K562 (cell line): ENCODE data around the gene CCT5. TPM values are rescaled to one million over a fixed set of nuclear protein-coding genes. Genes with fewer than 3 reads are reported as not detected.

ENCODE experiments used
- ARID2 ChIP-seq: fragments of 450-650 bp; IDR thresholded peaks from 2 replicates; pipeline ENCODE4 v1.6.1; 2017; ENCODE audit warnings: antibody characterized with exemption, mild to moderate bottlenecking
- CBX5 ChIP-seq: IDR thresholded peaks from 2 replicates; pipeline ENCODE4 v1.6.1; 2014; ENCODE audit warnings: low read depth, borderline replicate concordance
- GTF2A2 ChIP-seq: IDR thresholded peaks from 2 replicates; pipeline ENCODE4 v1.6.1; 2016; ENCODE audit warnings: mild to moderate bottlenecking, missing genetic modification characterization, missing compliant biosample characterization
- KLF16 ChIP-seq: IDR thresholded peaks from 2 replicates; pipeline ENCODE4 v1.6.1; 2016; ENCODE audit warnings: antibody characterized with exemption
- MAFF ChIP-seq: IDR thresholded peaks from 2 replicates; pipeline ENCODE4 v1.6.1; 2012; ENCODE audit warnings: low read length, improper control_type of control experiment
- MCM5 ChIP-seq: fragments of 450-650 bp; IDR thresholded peaks from 2 replicates; pipeline ENCODE4 v1.6.1; 2016; ENCODE audit warnings: low read depth
- MEF2D ChIP-seq: conservative IDR thresholded peaks from 2 replicates; pipeline ENCODE4 v1.6.1; 2016; ENCODE audit warnings: low read depth, missing genetic modification characterization, missing compliant biosample characterization
- NCOR1 ChIP-seq: fragments of 450-650 bp; IDR thresholded peaks from 2 replicates; pipeline ENCODE4 v1.6.1; 2016; ENCODE audit warnings: mild to moderate bottlenecking, moderate library complexity
- OTX1 ChIP-seq: fragments of 450-650 bp; formaldehyde crosslinking; IDR thresholded peaks from 2 replicates; pipeline ENCODE4 v1.4.0; 2022; ENCODE audit warnings: mild to moderate bottlenecking
- PHF8 ChIP-seq: fragments of 200-600 bp; sonication (generic); IDR thresholded peaks from 2 replicates; pipeline ENCODE4 v1.6.1; 2012; ENCODE audit warnings: mixed run types, mild to moderate bottlenecking, inconsistent platforms, low read length, moderate library complexity, borderline replicate concordance
- PHTF2 ChIP-seq: fragments of 250-450 bp; sonication (Bioruptor Pico); IDR thresholded peaks from 2 replicates; pipeline ENCODE4 v1.5.0; 2021; ENCODE audit warnings: mild to moderate bottlenecking
- POLR2A ChIP-seq: fragments of 450-650 bp; conservative IDR thresholded peaks from 2 replicates; pipeline ENCODE4 v1.6.1; 2016
- SAP30 ChIP-seq: fragments of 200-600 bp; sonication (generic); IDR thresholded peaks from 2 replicates; pipeline ENCODE4 v1.6.1; 2012; ENCODE audit warnings: borderline replicate concordance, low read depth, mild to moderate bottlenecking, moderate library complexity, low read length, control low read depth, inconsistent platforms; ENCODE audit not compliant: insufficient read depth, poor library complexity, severe bottlenecking
- SREBF1 ChIP-seq: fragments of 150-350 bp; IDR thresholded peaks from 2 replicates; pipeline ENCODE4 v1.6.1; 2014; ENCODE audit warnings: antibody characterized with exemption, low read depth, low read length, borderline replicate concordance
- TBL1XR1 ChIP-seq, 2 experiments: IDR thresholded peaks; 2 replicates each; pipeline ENCODE4 v1.6.1; 2012; ENCODE audit warnings: improper control_type of control experiment in 2 of 2, low read length in 2 of 2, mild to moderate bottlenecking in 1 of 2
- TCF7 ChIP-seq: sonication (generic); IDR thresholded peaks from 2 replicates; pipeline ENCODE4 v1.6.1; 2016; ENCODE audit warnings: antibody characterized with exemption, borderline replicate concordance
- ZNF224 ChIP-seq: sonication (generic); formaldehyde crosslinking; IDR thresholded peaks from 2 replicates; pipeline ENCODE4 v1.8.0; 2022; ENCODE audit warnings: mild to moderate bottlenecking, missing genetic modification reagents
- ZNF253 ChIP-seq: fragments of 250-450 bp; sonication (Bioruptor Pico); conservative IDR thresholded peaks from 2 replicates; pipeline ENCODE4 v1.6.1; 2021; ENCODE audit warnings: mild to moderate bottlenecking
- polyA plus RNA-seq, 8 experiments: library from polyadenylated mRNA; depleted of rRNA in 4 of 8; stranded (reverse) in 5 of 8; unstranded in 3 of 8; fragments of >200 nt; fragmentation: Nextera tagmentation in 2 of 8; fragmentation: Illumina TruSeq in 1 of 8; extraction: Ambion mirVana in 2 of 8; extraction: Trizol in 1 of 8; gene quantifications; 2 replicates each; pipeline versions ENCODE4 v1.2.1 to v1.2.3, GENCODE V29; 2011 to 2014; ENCODE audit warnings: inconsistent platforms in 1 of 8, missing spikeins in 1 of 8
- total RNA-seq, 7 experiments: library from RNA; depleted of rRNA in 6 of 7; stranded (reverse); fragments of >200 nt in 6 of 7; fragmentation: Illumina TruSeq in 2 of 7; extraction: Trizol in 2 of 7; gene quantifications; 2 replicates each; pipeline versions ENCODE4 v1.2.1 to v1.2.3, GENCODE V29; 2011 to 2021; ENCODE audit warnings: low replicate concordance in 1 of 7
- TF ChIP-seq, protein P1 (sequence below), 3 experiments: fragments of 200-800 bp in 1 of 3; fragments of 250-450 bp in 1 of 3; fragments of 450-650 bp in 1 of 3; sonication (Bioruptor Pico) in 1 of 3; sonication (Bioruptor generic) in 1 of 3; formaldehyde crosslinking in 1 of 3; IDR thresholded peaks; 2 replicates each; pipeline versions ENCODE4 v1.6.1 to v1.8.0; 2016 to 2022; ENCODE audit warnings: mild to moderate bottlenecking in 2 of 3, missing genetic modification characterization in 2 of 3, missing compliant biosample characterization in 1 of 3, moderate library complexity in 1 of 3
- TF ChIP-seq, protein P2 (sequence below): fragments of 450-650 bp; formaldehyde crosslinking; IDR thresholded peaks from 2 replicates; pipeline ENCODE4 v1.4.0; 2022; ENCODE audit warnings: mild to moderate bottlenecking, moderate library complexity
- TF ChIP-seq, protein P3 (sequence below): fragments of 450-650 bp; IDR thresholded peaks from 2 replicates; pipeline ENCODE4 v1.6.1; 2016
- TF ChIP-seq, protein P4 (sequence below): fragments of 150-350 bp; IDR thresholded peaks from 2 replicates; pipeline ENCODE4 v1.6.1; 2014; ENCODE audit warnings: low read depth, mild to moderate bottlenecking, low read length, borderline replicate concordance

CCT5 gene
- total and polyA plus RNA-seq, 9 of the 15 experiments (the other 6 are each of a cell fraction or from before 2014, with no cell fraction given), result 782 to 1,606 (median 1,153) TPM

DNA sequence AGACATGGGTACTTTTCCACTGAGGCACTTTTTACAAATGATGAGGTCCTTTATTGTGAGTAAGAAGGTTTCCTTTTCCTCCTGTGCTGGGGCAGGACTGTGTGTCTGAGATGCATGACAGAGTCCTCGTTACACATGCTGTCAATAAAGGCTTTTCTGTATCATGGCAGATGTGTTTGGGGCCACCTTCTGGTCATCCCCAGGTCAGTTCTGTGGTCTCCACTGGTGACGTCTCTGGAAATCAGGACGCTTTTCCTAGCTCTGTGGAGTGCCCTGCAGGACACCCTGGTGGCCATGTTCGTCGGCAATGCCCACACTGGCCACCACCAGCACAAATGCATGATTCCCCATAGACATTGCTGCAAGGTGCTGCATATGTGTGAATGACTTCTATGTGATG is 54.9 kb downstream of the CCT5 start (continued):
- TF ChIP-seq TBL1XR1 (IDR thresholded peaks at IDR 0.05; ENCODE audit: low read length in 2 of 2), result no peak
- no peak for TF ChIP-seq KLF16
- no peak for TF ChIP-seq ARID2
- TF ChIP-seq ZNF253 (CRISPR knock-in tag), result no peak
- no peak for TF ChIP-seq GTF2A2 (tag)
- no peak for TF ChIP-seq ZNF224 (CRISPR knock-in tag)
- TF ChIP-seq NCOR1, result no peak
- TF ChIP-seq, protein P1, sequence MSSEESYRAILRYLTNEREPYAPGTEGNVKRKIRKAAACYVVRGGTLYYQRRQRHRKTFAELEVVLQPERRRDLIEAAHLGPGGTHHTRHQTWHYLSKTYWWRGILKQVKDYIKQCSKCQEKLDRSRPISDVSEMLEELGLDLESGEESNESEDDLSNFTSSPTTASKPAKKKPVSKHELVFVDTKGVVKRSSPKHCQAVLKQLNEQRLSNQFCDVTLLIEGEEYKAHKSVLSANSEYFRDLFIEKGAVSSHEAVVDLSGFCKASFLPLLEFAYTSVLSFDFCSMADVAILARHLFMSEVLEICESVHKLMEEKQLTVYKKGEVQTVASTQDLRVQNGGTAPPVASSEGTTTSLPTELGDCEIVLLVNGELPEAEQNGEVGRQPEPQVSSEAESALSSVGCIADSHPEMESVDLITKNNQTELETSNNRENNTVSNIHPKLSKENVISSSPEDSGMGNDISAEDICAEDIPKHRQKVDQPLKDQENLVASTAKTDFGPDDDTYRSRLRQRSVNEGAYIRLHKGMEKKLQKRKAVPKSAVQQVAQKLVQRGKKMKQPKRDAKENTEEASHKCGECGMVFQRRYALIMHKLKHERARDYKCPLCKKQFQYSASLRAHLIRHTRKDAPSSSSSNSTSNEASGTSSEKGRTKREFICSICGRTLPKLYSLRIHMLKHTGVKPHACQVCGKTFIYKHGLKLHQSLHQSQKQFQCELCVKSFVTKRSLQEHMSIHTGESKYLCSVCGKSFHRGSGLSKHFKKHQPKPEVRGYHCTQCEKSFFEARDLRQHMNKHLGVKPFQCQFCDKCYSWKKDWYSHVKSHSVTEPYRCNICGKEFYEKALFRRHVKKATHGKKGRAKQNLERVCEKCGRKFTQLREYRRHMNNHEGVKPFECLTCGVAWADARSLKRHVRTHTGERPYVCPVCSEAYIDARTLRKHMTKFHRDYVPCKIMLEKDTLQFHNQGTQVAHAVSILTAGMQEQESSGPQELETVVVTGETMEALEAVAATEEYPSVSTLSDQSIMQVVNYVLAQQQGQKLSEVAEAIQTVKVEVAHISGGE (CRISPR knock-in tag; IDR thresholded peaks at IDR 0.05), result no peak; a peak in 1 of 6 replicates
- TF ChIP-seq MCM5, result no peak
- no peak for TF ChIP-seq TCF7
- no peak for TF ChIP-seq SREBF1
- no peak for TF ChIP-seq PHTF2
- TF ChIP-seq, protein P2, sequence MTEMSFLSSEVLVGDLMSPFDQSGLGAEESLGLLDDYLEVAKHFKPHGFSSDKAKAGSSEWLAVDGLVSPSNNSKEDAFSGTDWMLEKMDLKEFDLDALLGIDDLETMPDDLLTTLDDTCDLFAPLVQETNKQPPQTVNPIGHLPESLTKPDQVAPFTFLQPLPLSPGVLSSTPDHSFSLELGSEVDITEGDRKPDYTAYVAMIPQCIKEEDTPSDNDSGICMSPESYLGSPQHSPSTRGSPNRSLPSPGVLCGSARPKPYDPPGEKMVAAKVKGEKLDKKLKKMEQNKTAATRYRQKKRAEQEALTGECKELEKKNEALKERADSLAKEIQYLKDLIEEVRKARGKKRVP (CRISPR knock-in tag), result no peak
- TF ChIP-seq CBX5, result no peak
- 0 out of 2 replicates have a peak, but pooled peaks have one; percentile 21 for TF ChIP-seq MEF2D (tag)
- TF ChIP-seq, protein P3, sequence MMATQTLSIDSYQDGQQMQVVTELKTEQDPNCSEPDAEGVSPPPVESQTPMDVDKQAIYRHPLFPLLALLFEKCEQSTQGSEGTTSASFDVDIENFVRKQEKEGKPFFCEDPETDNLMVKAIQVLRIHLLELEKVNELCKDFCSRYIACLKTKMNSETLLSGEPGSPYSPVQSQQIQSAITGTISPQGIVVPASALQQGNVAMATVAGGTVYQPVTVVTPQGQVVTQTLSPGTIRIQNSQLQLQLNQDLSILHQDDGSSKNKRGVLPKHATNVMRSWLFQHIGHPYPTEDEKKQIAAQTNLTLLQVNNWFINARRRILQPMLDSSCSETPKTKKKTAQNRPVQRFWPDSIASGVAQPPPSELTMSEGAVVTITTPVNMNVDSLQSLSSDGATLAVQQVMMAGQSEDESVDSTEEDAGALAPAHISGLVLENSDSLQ, result peak; percentile 88
- TF ChIP-seq, protein P4, sequence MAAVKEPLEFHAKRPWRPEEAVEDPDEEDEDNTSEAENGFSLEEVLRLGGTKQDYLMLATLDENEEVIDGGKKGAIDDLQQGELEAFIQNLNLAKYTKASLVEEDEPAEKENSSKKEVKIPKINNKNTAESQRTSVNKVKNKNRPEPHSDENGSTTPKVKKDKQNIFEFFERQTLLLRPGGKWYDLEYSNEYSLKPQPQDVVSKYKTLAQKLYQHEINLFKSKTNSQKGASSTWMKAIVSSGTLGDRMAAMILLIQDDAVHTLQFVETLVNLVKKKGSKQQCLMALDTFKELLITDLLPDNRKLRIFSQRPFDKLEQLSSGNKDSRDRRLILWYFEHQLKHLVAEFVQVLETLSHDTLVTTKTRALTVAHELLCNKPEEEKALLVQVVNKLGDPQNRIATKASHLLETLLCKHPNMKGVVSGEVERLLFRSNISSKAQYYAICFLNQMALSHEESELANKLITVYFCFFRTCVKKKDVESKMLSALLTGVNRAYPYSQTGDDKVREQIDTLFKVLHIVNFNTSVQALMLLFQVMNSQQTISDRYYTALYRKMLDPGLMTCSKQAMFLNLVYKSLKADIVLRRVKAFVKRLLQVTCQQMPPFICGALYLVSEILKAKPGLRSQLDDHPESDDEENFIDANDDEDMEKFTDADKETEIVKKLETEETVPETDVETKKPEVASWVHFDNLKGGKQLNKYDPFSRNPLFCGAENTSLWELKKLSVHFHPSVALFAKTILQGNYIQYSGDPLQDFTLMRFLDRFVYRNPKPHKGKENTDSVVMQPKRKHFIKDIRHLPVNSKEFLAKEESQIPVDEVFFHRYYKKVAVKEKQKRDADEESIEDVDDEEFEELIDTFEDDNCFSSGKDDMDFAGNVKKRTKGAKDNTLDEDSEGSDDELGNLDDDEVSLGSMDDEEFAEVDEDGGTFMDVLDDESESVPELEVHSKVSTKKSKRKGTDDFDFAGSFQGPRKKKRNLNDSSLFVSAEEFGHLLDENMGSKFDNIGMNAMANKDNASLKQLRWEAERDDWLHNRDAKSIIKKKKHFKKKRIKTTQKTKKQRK, result no peak
- no peak for TF ChIP-seq PHF8
- peak; percentile 56 for TF ChIP-seq SAP30
- TF ChIP-seq OTX1 (CRISPR knock-in tag), result no peak
- no peak for TF ChIP-seq POLR2A
- TF ChIP-seq MAFF, result no peak
